Smooth muscle cell of trachea (primary cell): ENCODE results near the gene CLDN18. TPM values are rescaled to one million over a fixed set of nuclear protein-coding genes. Genes with fewer than 3 reads are reported as not detected.

ENCODE experiments used
- total RNA-seq: library from RNA; depleted of rRNA; stranded (reverse); fragments of >200 nt; gene quantifications from 2 replicates; pipeline ENCODE4 v1.2.1, GENCODE V29; 2014

Gene CLDN18
- under 0.01 TPM in 1 of 2 replicates, not detected in the other for total RNA-seq

GRCh38 chr3:138009476-138010272, at the start of gene CLDN18:
CLDN18 (plus strand) TSS chr3:138010165; CDS start chr3:138010226, 61 bp downstream.

Other genes starting within 250 kb of the CLDN18 start
- gene SOX14, start 245.8 kb upstream of the CLDN18 start, total RNA-seq: not detected in 2 replicates
- 26.3 and 34.2 TPM in 2 replicates for gene DZIP1L, start 105.4 kb downstream of the CLDN18 start, total RNA-seq
- not detected in 2 replicates for gene A4GNT, start 122.2 kb downstream of the CLDN18 start, total RNA-seq
- gene DBR1, start 164.8 kb downstream of the CLDN18 start, total RNA-seq: 14.4 and 20.8 TPM in 2 replicates
- gene ARMC8, start 177.1 kb downstream of the CLDN18 start, total RNA-seq: 51.5 and 61.0 TPM in 2 replicates